Measurements from ENCODE around the gene FAM149A. TPM values are rescaled to one million over a fixed set of nuclear protein-coding genes. Genes with fewer than 3 reads are reported as not detected.
A peak's percentile ranks its signal among the peaks of the same experiment; 100 is the strongest.

Gene FAM149A
- total RNA-seq, 3 donors from 2014 or later = 7.9 to 22.9 (median 8.0) TPM

- Histone ChIP-seq H3K27me3 (no peaks in the 10 kb centered on the region), H3K4me1 (peaks cover 0 to 6% of the 10 kb centered on the region in 2 donors), H3K27ac (peak within 1 kb of the TSS; percentile 90 to 99), H3K36me3 (no peaks in the 10 kb centered on the region), H3K4me3 (peak within 1 kb of the TSS; percentile 84 to 99 (median 87)), H3K9me3 (no peaks in the 10 kb centered on the region)
- intact Hi-C loops (cut with DNase I; ENCODE audit: low total_unique reads) = loop anchor here (5.0 kb wide), 1 partner anchor 281 kb away; no protein-coding TSS in a partner anchor
- peak; percentile 30 to 61 for DNase-seq (ENCODE audit: low spot score in 2 of 2)
- TF ChIP-seq, protein P1, sequence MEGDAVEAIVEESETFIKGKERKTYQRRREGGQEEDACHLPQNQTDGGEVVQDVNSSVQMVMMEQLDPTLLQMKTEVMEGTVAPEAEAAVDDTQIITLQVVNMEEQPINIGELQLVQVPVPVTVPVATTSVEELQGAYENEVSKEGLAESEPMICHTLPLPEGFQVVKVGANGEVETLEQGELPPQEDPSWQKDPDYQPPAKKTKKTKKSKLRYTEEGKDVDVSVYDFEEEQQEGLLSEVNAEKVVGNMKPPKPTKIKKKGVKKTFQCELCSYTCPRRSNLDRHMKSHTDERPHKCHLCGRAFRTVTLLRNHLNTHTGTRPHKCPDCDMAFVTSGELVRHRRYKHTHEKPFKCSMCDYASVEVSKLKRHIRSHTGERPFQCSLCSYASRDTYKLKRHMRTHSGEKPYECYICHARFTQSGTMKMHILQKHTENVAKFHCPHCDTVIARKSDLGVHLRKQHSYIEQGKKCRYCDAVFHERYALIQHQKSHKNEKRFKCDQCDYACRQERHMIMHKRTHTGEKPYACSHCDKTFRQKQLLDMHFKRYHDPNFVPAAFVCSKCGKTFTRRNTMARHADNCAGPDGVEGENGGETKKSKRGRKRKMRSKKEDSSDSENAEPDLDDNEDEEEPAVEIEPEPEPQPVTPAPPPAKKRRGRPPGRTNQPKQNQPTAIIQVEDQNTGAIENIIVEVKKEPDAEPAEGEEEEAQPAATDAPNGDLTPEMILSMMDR (IDR thresholded peaks at IDR 0.05) = no peak
- peak; percentile 43 for TF ChIP-seq POLR2A (IDR thresholded peaks at IDR 0.05)
- peak; percentile 35 to 82 (median 69) for TF ChIP-seq POLR2AphosphoS5 (IDR thresholded peaks at IDR 0.05)
Measured at GRCh38 chr4:186191200-186192065, 86.9 kb downstream of the FAM149A start, which contains the start of gene CYP4V2. TSS of gene CYP4V2 (plus strand) at chr4:186191567. CDS start at chr4:186191824, 257 bp downstream.

DNA sequence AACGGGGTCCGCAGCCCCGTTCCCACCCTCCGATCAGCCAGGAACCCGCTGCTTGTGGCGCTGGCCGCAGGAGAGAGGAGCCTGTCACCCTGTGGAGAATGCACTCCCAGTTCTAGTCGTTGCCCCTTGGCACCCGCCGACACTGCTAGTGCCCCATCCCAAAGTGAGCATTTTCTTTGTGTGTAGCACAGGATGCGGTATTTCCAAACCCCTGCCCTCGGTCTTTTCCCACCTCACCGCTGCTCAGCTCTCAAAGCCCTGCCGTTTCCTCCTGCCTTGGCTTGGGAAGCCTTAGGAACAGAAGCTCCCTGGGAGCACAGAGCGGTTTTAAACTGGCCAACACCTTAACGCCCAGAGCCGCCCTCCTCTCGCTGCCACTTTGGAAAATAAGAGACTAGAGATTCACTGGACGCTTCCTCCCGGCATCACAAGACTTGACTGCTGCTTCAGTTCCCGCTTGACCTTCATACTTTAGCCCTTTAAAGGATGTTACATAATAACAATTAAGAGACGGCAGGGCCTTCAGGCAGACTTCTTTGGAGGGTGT lies 87.6 kb downstream of the FAM149A start:
- H3K9me3 ChIP-seq = no peaks in the 10 kb centered on the region
- peaks cover 0 to 6% of the 10 kb centered on the region in 2 donors for H3K4me1 ChIP-seq
- peak overlapping the region; percentile 84 to 99 (median 87) for H3K4me3 ChIP-seq
- DNase-seq (ENCODE audit: low spot score in 2 of 2) = peak in 1 of 2 donors; percentile 25
- no peaks in the 10 kb centered on the region for H3K36me3 ChIP-seq
- H3K27me3 ChIP-seq = no peaks in the 10 kb centered on the region
- peak overlapping the region; percentile 90 to 99 for H3K27ac ChIP-seq
- intact Hi-C loops (cut with DNase I; ENCODE audit: low total_unique reads) = loop anchor here (5.0 kb wide), 1 partner anchor 280 kb away; no protein-coding TSS in a partner anchor
- TF ChIP-seq POLR2A (IDR thresholded peaks at IDR 0.05) (no peak), POLR2AphosphoS5 (IDR thresholded peaks at IDR 0.05) (no peak)
- TF ChIP-seq, protein P1 (IDR thresholded peaks at IDR 0.05) = no peak

GRCh38 chr4:186193851-186194250 lies 89.3 kb downstream of the FAM149A start:
- intact Hi-C loops (cut with DNase I; ENCODE audit: low total_unique reads) = loop anchor here (5.0 kb wide), 1 partner anchor 278 kb away; no protein-coding TSS in a partner anchor
- peaks cover 0 to 6% of the 10 kb centered on the region in 2 donors for H3K4me1 ChIP-seq
- H3K9me3 ChIP-seq = no peaks in the 10 kb centered on the region
- H3K27me3 ChIP-seq = no peaks in the 10 kb centered on the region
- H3K36me3 ChIP-seq = no peaks in the 10 kb centered on the region
- TF ChIP-seq, protein P1 (IDR thresholded peaks at IDR 0.05) = no peak
- TF ChIP-seq POLR2AphosphoS5 (IDR thresholded peaks at IDR 0.05) = no peak
- TF ChIP-seq POLR2A (IDR thresholded peaks at IDR 0.05) = no peak
- H3K27ac ChIP-seq = peak overlapping the region in 1 of 2 donors; percentile 2
- no peak overlapping the region for H3K4me3 ChIP-seq
- no peak for DNase-seq (ENCODE audit: low spot score in 2 of 2)

DNA sequence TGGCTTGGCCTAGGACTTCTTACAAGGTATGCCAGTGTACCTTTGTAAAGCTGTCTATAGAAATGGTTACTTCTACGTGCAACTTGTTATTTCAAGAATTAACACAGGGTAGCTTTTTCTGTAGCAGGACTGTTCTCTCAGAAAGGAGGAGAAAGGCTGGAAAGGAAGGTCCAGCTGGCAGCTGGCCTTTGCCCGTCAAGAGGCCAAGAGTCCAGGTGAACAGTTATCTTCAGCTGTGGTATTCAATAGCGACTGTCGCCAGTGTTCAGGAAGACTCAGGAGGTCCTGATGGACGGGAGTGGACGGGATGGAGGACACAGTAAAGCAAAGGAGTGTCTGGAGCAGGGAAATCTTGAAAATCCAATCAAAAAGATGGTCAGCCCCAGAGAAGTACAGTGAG lies 91.6 kb downstream of the FAM149A start:
- no peak overlapping the region for H3K27ac ChIP-seq
- no peaks in the 10 kb centered on the region for H3K27me3 ChIP-seq
- no peak for DNase-seq (ENCODE audit: low spot score in 2 of 2)
- H3K36me3 ChIP-seq = no peaks in the 10 kb centered on the region
- no peaks in the 10 kb centered on the region for H3K9me3 ChIP-seq
- no peak overlapping the region for H3K4me3 ChIP-seq
- intact Hi-C loops (cut with DNase I; ENCODE audit: low total_unique reads) = no loop called here
- TF ChIP-seq, protein P1 (IDR thresholded peaks at IDR 0.05) = no peak
- TF ChIP-seq POLR2A (IDR thresholded peaks at IDR 0.05) = no peak
- no peak for TF ChIP-seq POLR2AphosphoS5 (IDR thresholded peaks at IDR 0.05)
- no peaks in the 10 kb centered on the region for H3K4me1 ChIP-seq

- intact Hi-C loops (cut with DNase I; ENCODE audit: low total_unique reads) = no loop called here
- no peaks in the 10 kb centered on the region for H3K36me3 ChIP-seq
- no peak overlapping the region for H3K4me3 ChIP-seq
- no peaks in the 10 kb centered on the region for H3K27me3 ChIP-seq
- H3K27ac ChIP-seq = no peak overlapping the region
- DNase-seq (ENCODE audit: low spot score in 2 of 2) = no peak
- no peak for TF ChIP-seq POLR2AphosphoS5 (IDR thresholded peaks at IDR 0.05)
- TF ChIP-seq, protein P1 (IDR thresholded peaks at IDR 0.05) = no peak
- TF ChIP-seq POLR2A (IDR thresholded peaks at IDR 0.05) = no peak
- no peaks in the 10 kb centered on the region for H3K4me1 ChIP-seq
- no peaks in the 10 kb centered on the region for H3K9me3 ChIP-seq
Measured at GRCh38 chr4:186200516-186200915, 96.0 kb downstream of the FAM149A start.

Data from breast epithelium (tissue), 4 donors.